Activated naive CD4-positive, alpha-beta T cell treated with anti-CD3 and anti-CD28 coated beads, Interleukin-2, amount 10 ng/mL, durations not matched to agents 7 days and 5 days (primary cell): ENCODE measurements around the gene LPP.
"Not testable (repeated sequence)": the region's sequence is repeated elsewhere in the genome, so short reads cannot be mapped to it uniquely, and the experiment has no call there.

Experiments used
- CTCF ChIA-PET: fragments of 350-600 bp; sonication (Branson Sonifier 250); formaldehyde crosslinking; loops from one replicate; lab custom pipeline; 2021; ENCODE audit warnings: antibody characterized with exemption; lab: Charles Lee
- DNase-seq: peaks from one replicate; pipeline ENCODE4 v3.0.0-alpha.2; 2020
- H3K27ac Mint-ChIP-seq: one replicate; pipeline ENCODE4 v1.8.0; 2021; ENCODE audit warnings: mild to moderate bottlenecking, moderate library complexity, mixed read lengths
- H3K27me3 Mint-ChIP-seq: one replicate; pipeline ENCODE4 v1.8.0; 2021; ENCODE audit warnings: mild to moderate bottlenecking, mixed read lengths
- H3K36me3 Mint-ChIP-seq: one replicate; pipeline ENCODE4 v1.8.0; 2021; ENCODE audit warnings: mixed read lengths
- H3K4me1 Mint-ChIP-seq: one replicate; pipeline ENCODE4 v1.8.0; 2021; ENCODE audit warnings: mixed read lengths
- H3K4me3 Mint-ChIP-seq: one replicate; pipeline ENCODE4 v1.8.0; 2021; ENCODE audit warnings: mild to moderate bottlenecking, moderate library complexity, mixed read lengths
- H3K9me3 Mint-ChIP-seq: one replicate; pipeline ENCODE4 v1.8.0; 2021; ENCODE audit warnings: mixed read lengths

The LPP gene

GRCh38 chr3:188607805-188608315 is 453.9 kb downstream of the LPP start:
- CTCF ChIA-PET, result no interaction called here
- peaks cover 33% of the 10 kb centered on the region for H3K36me3 Mint-ChIP-seq
- H3K4me3 Mint-ChIP-seq, result no peak overlapping the region
- no peaks in the 10 kb centered on the region for H3K27me3 Mint-ChIP-seq
- H3K27ac Mint-ChIP-seq, result no peak overlapping the region
- peaks cover 10% of the 10 kb centered on the region for H3K9me3 Mint-ChIP-seq
- H3K4me1 Mint-ChIP-seq, result no peaks in the 10 kb centered on the region
- DNase-seq, result no peak

- H3K9me3 Mint-ChIP-seq, result peaks cover 10% of the 10 kb centered on the region
- no peaks in the 10 kb centered on the region for H3K4me1 Mint-ChIP-seq
- no peaks in the 10 kb centered on the region for H3K27me3 Mint-ChIP-seq
- CTCF ChIA-PET, result no interaction called here
- H3K27ac Mint-ChIP-seq, result no peak overlapping the region
- no peak overlapping the region for H3K4me3 Mint-ChIP-seq
- no peak for DNase-seq
- peaks cover 33% of the 10 kb centered on the region for H3K36me3 Mint-ChIP-seq
Measured at GRCh38 chr3:188608401-188608800, 454.4 kb downstream of the LPP start.

DNA sequence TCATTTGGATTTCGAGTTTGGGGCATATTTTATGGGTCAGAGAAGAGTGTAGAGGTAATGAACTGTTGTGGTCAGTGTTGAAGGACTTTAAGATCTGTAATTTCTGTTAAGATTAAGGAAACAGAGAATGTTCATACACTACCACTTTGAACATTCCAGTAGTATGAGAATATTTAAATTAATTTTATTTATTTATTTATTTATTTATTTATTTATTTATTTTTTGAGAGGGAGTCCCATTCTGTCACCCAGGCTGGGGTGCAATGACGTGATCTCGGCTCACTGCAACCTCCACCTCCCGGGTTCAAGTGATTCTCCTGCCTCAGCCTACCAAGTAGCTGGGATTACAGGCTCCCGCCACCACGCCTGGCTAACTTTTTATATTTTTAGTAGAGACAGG is 459.8 kb downstream of the LPP start:
- H3K4me1 Mint-ChIP-seq, H3K4me3 Mint-ChIP-seq, H3K27me3 Mint-ChIP-seq, H3K9me3 Mint-ChIP-seq, H3K27ac Mint-ChIP-seq, DNase-seq, CTCF ChIA-PET: not testable (repeated sequence)
- peaks cover 28% of the 10 kb centered on the region for H3K36me3 Mint-ChIP-seq

GRCh38 chr3:188617270-188617669 is 463.3 kb downstream of the LPP start:
- no peaks in the 10 kb centered on the region for H3K9me3 Mint-ChIP-seq
- CTCF ChIA-PET, result no interaction called here
- peaks cover 2% of the 10 kb centered on the region for H3K36me3 Mint-ChIP-seq
- H3K27ac Mint-ChIP-seq, result no peak overlapping the region
- H3K4me3 Mint-ChIP-seq, result no peak overlapping the region
- DNase-seq, result no peak
- H3K4me1 Mint-ChIP-seq, result no peaks in the 10 kb centered on the region
- no peaks in the 10 kb centered on the region for H3K27me3 Mint-ChIP-seq

- Mint-ChIP-seq H3K4me3 (no peak overlapping the region), H3K27ac (no peak overlapping the region), H3K36me3 (peaks cover 2% of the 10 kb centered on the region), H3K9me3 (no peaks in the 10 kb centered on the region), H3K27me3 (no peaks in the 10 kb centered on the region), H3K4me1 (no peaks in the 10 kb centered on the region)
- no peak for DNase-seq
- CTCF ChIA-PET, result no interaction called here
Measured at GRCh38 chr3:188617988-188618701, 464.2 kb downstream of the LPP start.

DNA sequence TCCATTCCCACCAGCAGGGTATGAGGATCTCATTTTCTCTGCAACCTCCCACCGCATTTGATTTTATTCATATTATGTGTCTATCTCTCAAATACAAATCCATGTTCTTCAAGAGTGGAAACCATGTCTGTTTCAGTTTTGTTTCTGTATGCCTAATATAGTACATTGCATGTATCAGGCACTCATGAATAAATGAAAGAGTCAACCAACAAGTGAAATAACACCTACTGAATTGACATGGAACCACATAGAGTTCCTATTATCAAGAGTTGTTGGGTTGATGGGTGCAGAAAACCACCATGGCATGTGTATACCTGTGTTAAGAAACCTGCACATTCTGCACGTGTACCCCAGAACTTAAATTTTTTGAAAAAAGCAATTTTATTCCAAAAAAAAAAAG is 466.8 kb downstream of the LPP start:
- DNase-seq, result no peak
- no peaks in the 10 kb centered on the region for H3K9me3 Mint-ChIP-seq
- H3K27ac Mint-ChIP-seq, result no peak overlapping the region
- no peaks in the 10 kb centered on the region for H3K4me1 Mint-ChIP-seq
- CTCF ChIA-PET, result no interaction called here
- H3K27me3 Mint-ChIP-seq, result no peaks in the 10 kb centered on the region
- H3K4me3 Mint-ChIP-seq, result no peak overlapping the region
- peaks cover 2% of the 10 kb centered on the region for H3K36me3 Mint-ChIP-seq

- CTCF ChIA-PET, result no interaction called here
- H3K36me3 Mint-ChIP-seq, result peaks cover 5% of the 10 kb centered on the region
- H3K9me3 Mint-ChIP-seq, result peaks cover 1% of the 10 kb centered on the region
- no peak for DNase-seq
- H3K27me3 Mint-ChIP-seq, result no peaks in the 10 kb centered on the region
- no peak overlapping the region for H3K27ac Mint-ChIP-seq
- H3K4me3 Mint-ChIP-seq, result no peak overlapping the region
- H3K4me1 Mint-ChIP-seq, result no peaks in the 10 kb centered on the region
Measured at GRCh38 chr3:188624384-188624783, 470.4 kb downstream of the LPP start.

DNA sequence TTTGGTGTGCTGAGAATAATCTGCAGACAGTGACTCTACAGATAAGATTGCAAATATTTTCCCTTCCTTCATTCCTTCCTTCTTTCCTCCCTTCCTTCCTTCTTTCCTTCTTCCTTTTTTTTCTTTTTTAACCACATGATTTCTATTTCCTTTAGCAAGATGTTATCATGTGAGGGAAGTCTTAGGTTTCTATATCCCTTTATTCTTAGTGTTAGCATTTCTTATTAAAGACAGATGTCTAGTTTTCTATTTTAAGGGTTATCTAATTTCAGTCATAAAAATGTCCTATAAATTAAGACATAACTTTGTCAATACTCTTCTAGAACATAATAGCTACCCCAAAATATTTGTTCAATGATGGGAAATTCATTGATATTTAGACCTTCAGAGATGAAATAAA is 470.9 kb downstream of the LPP start:
- H3K9me3 Mint-ChIP-seq, result peaks cover 1% of the 10 kb centered on the region
- H3K27ac Mint-ChIP-seq, result no peak overlapping the region
- H3K27me3 Mint-ChIP-seq, result no peaks in the 10 kb centered on the region
- H3K4me1 Mint-ChIP-seq, result no peaks in the 10 kb centered on the region
- no peak for DNase-seq
- H3K36me3 Mint-ChIP-seq, result peaks cover 5% of the 10 kb centered on the region
- no peak overlapping the region for H3K4me3 Mint-ChIP-seq
- CTCF ChIA-PET, result no interaction called here

GRCh38 chr3:188627652-188628051 is 473.7 kb downstream of the LPP start:
- Mint-ChIP-seq H3K4me1 (no peaks in the 10 kb centered on the region), H3K27ac (no peak overlapping the region), H3K27me3 (no peaks in the 10 kb centered on the region), H3K36me3 (peaks cover 9% of the 10 kb centered on the region), H3K4me3 (no peak overlapping the region), H3K9me3 (peaks cover 3% of the 10 kb centered on the region)
- no peak for DNase-seq
- CTCF ChIA-PET, result no interaction called here

DNA sequence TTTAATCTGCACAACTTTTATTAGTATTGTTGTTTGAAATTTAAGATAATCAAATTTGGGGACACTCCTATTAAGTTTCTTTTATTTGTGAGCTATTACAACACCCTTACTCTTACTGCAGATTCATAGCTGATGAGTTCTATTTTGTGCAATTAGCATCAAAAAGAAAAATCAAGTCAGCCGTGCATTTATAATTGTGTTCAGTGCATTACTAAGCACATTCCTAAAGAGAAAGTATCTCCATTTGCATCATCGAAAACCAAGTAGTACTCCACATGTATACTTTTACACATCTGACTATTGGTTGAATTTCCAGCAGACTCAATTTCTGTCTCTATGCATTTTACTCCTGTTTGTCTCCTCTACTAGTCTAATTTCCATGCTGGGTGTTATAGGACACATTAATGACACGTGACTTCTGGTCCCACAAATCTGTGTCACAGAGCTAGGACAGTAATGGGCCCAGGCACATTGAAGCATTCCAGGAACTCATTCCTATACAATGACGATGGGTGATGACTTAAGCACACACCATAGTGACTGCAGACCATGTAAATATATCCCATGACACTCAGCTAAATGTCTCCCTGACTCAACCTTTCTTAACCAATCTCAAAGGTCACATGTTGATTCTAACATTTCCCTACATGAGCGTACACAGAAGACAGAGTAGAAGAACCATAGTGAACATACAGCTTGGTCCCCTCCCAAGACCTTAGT is 477.5 kb downstream of the LPP start:
- Mint-ChIP-seq H3K4me3 (no peak overlapping the region), H3K9me3 (peaks cover 6% of the 10 kb centered on the region), H3K4me1 (no peaks in the 10 kb centered on the region), H3K36me3 (peaks cover 11% of the 10 kb centered on the region), H3K27ac (no peak overlapping the region), H3K27me3 (no peaks in the 10 kb centered on the region)
- CTCF ChIA-PET, result interaction anchor here (1.1 kb wide), 1 partner anchor 14 kb away, joined by 3 read pairs; no protein-coding TSS in a partner anchor
- no peak for DNase-seq

- CTCF ChIA-PET, result no interaction called here
- Mint-ChIP-seq H3K27ac (no peak overlapping the region), H3K36me3 (peaks cover 9% of the 10 kb centered on the region), H3K4me3 (no peak overlapping the region), H3K9me3 (peaks cover 4% of the 10 kb centered on the region), H3K4me1 (no peaks in the 10 kb centered on the region), H3K27me3 (no peaks in the 10 kb centered on the region)
- DNase-seq, result no peak
Measured at GRCh38 chr3:188633206-188633605, 479.2 kb downstream of the LPP start.

DNA sequence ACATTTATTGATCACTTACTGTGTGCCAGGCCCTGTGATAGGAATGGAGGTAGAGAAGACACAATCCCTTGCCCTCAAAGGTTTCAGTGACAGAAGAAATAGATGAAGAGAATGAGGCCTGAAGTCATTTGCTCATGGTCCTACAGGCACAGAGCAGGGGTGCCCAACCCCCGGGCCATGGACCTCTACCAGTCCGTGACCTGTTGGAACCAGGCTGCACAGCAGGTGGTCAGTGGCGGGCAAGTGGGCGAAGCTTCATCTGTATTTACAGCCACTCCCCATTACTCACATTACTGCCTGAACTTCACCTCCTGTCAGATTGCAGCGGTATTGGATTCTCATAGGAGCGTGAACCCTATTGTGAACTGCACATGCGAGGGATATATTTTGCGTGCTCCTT is 480.3 kb downstream of the LPP start:
- Mint-ChIP-seq H3K9me3 (peaks cover 4% of the 10 kb centered on the region), H3K27ac (no peak overlapping the region), H3K4me1 (no peaks in the 10 kb centered on the region), H3K27me3 (no peaks in the 10 kb centered on the region), H3K36me3 (peaks cover 9% of the 10 kb centered on the region), H3K4me3 (no peak overlapping the region)
- DNase-seq, result no peak
- CTCF ChIA-PET, result no interaction called here

- no peaks in the 10 kb centered on the region for H3K27me3 Mint-ChIP-seq
- CTCF ChIA-PET, result no interaction called here
- DNase-seq, result no peak
- no peak overlapping the region for H3K4me3 Mint-ChIP-seq
- H3K27ac Mint-ChIP-seq, result no peak overlapping the region
- H3K4me1 Mint-ChIP-seq, result no peaks in the 10 kb centered on the region
- H3K9me3 Mint-ChIP-seq, result peaks cover 3% of the 10 kb centered on the region
- peaks cover 9% of the 10 kb centered on the region for H3K36me3 Mint-ChIP-seq
Measured at GRCh38 chr3:188635258-188636042, 481.5 kb downstream of the LPP start.

DNA sequence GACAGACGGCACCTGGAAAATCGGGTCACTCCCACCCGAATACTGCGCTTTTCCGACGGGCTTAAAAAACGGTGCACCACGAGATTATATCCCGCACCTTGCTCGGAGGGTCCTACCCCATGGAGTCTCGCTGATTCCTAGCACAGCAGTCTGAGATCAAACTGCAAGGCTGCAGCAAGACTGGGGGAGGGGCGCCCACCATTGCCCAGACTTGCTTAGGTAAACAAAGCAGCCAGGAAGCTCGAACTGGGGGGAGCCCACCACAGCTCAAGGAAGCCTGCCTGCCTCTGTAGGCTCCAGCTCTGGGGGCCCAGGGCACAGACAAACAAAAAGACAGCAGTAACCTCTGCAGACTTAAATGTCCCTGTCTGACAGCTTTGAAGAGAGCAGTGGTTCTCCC is 482.3 kb downstream of the LPP start:
- CTCF ChIA-PET, H3K4me1 Mint-ChIP-seq, DNase-seq, H3K9me3 Mint-ChIP-seq, H3K36me3 Mint-ChIP-seq, H3K27ac Mint-ChIP-seq, H3K4me3 Mint-ChIP-seq, H3K27me3 Mint-ChIP-seq: not testable (repeated sequence)
